ENCODE results near the gene TMPRSS2.

GRCh38 chr21:41425588-41425953 is 82.4 kb downstream of the TMPRSS2 start:
- TF ChIP-seq, protein P1, sequence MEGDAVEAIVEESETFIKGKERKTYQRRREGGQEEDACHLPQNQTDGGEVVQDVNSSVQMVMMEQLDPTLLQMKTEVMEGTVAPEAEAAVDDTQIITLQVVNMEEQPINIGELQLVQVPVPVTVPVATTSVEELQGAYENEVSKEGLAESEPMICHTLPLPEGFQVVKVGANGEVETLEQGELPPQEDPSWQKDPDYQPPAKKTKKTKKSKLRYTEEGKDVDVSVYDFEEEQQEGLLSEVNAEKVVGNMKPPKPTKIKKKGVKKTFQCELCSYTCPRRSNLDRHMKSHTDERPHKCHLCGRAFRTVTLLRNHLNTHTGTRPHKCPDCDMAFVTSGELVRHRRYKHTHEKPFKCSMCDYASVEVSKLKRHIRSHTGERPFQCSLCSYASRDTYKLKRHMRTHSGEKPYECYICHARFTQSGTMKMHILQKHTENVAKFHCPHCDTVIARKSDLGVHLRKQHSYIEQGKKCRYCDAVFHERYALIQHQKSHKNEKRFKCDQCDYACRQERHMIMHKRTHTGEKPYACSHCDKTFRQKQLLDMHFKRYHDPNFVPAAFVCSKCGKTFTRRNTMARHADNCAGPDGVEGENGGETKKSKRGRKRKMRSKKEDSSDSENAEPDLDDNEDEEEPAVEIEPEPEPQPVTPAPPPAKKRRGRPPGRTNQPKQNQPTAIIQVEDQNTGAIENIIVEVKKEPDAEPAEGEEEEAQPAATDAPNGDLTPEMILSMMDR (IDR thresholded peaks at IDR 0.05): no peak
- no peak for TF ChIP-seq EP300 (IDR thresholded peaks at IDR 0.05)
